D341Med (cell line): ENCODE measurements around the gene SLC25A13.

Experiments
- DNase-seq: peaks from one replicate; pipeline ENCODE4 v3.0.0; 2012; ENCODE audit warnings: low spot score

The SLC25A13 gene

GRCh38 chr7:96322847-96323461 lies 1.1 kb upstream of the SLC25A13 start:
- DNase-seq: no peak

DNA sequence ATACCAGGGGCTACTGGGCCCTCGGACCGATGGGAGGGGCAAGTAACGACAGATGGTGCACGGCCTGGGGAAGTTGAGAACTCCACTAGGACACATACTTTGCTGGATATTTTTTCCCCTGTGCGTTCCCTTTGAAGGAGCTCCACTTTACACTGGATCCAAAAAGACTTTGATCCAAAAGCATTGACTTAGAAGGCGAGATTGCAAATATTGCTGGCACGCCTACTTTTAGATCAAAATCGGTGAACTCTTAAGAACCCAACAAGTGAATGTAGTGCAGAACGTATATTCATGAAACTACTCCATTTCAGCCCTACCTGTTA lies 436 bp upstream of the SLC25A13 start:
- DNase-seq: no peak

- DNase-seq: peak; percentile 82
These were observed 754 bp downstream of the SLC25A13 start for GRCh38 chr7:96321031-96321657.

DNA sequence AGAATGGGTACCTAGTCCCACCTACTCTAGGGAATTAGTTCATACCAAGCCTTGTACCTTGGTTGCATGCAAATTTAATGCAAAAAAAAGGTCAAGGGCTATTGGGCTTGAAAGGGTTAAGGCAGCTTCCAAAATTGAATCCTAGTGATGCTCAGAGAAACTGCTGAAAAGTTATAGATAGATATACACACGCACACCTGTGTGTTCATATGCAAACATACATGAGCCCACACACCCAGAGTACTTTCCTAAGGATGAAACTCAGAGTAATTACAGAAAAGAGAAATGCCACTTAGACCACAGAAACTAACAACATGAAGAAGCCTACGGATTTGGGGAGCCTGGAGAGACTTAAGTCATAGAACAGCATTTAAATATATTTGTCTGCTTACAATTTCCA lies 1.5 kb downstream of the SLC25A13 start:
- no peak for DNase-seq

- no peak for DNase-seq
These were observed 2.5 kb downstream of the SLC25A13 start for GRCh38 chr7:96319439-96319838.

DNA sequence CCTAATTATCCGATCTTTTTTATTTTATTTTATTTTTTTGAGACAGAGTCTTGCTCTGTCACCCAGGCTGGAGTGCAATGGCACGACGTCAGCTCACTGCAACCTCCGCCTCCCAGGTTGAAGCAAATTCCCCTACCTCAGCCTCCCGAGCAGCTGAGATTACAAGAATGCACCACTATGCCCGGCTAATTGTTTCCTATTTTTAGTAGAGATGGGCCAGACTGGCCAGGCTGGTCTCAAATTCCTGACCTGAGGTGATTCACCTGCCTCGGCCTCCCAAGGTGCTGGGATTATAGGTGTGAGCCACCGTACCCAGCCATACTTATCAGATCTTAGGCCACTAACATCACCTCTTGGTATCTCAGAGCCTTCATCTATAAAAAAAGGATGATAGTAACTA lies 4.9 kb downstream of the SLC25A13 start:
- DNase-seq: no peak

GRCh38 chr7:96315125-96315512 lies 6.8 kb downstream of the SLC25A13 start:
- no peak for DNase-seq

DNA sequence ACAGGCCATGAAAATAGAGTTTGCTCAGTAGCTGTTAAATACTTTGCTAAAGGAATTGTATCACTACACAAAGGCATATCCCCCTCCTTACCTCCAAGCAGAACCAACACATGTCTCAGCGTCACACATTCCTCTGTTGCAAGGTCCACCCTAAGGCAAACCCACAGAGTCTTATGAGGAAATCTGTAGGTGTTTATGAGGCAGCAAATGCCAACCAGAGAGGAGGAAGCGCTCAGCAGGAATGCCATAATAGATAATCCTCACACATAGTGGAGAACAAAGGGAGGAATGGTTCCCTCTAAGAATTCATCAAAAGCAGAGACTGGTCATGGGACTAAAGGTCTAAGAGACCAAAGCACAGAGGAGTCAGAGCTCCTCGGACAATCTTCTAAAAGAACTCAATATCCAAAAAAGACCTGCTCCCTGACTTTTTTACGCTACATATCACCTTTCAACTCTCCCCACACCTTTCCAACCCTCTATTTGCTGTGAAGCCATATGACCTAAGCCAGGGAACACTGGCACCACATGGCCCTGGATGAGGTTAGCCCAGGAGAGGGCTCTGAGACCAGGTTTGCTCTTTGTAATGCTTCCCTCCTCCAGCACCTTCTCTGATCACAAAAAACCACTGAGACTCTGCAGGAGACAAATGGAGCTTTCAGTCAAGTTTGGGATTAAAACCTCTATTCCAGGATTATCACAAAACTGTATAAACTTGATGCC lies 7.3 kb downstream of the SLC25A13 start:
- DNase-seq: no peak

DNA sequence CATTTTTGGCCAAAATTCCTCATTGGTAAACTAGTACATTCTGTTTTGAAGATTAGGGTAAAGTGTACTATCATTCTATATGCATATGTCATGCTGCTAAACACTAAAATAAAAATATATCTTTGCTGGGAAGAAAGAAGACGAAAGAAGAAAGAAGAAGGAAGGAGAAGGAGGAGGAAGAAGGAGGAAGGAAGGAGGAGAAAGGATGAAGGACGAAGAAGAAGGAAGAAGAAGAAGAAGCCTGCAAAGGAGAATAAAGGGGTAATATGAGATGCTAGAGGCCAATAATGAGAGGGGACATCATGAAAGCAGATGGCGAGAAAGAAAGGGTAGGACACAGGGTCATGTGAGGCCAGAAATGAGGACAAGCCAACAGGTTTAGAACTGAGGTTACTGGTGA lies 8.0 kb downstream of the SLC25A13 start:
- no peak for DNase-seq

GRCh38 chr7:96312502-96312901 lies 9.4 kb downstream of the SLC25A13 start:
- no peak for DNase-seq

DNA sequence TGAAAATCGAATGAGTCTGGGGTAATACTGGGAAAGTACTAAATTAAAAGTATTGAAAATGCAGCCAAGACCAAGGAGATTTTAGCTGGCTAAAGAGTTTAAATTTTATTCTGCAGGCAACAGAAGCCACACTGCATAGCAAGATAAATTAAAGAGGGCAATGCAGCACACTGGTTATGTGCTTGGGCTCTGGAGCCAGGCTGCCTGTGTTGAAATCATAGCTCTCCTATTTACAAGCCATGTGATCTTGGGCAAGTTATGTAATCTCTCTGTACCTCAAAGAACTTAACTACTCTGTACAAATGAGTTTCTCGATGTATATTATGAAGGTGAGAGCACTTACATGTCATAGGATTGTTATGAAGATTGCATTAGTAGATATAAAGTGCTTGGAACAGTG lies 9.9 kb downstream of the SLC25A13 start:
- no peak for DNase-seq

- DNase-seq: no peak
These were observed 11.8 kb downstream of the SLC25A13 start for GRCh38 chr7:96310110-96310509.

DNA sequence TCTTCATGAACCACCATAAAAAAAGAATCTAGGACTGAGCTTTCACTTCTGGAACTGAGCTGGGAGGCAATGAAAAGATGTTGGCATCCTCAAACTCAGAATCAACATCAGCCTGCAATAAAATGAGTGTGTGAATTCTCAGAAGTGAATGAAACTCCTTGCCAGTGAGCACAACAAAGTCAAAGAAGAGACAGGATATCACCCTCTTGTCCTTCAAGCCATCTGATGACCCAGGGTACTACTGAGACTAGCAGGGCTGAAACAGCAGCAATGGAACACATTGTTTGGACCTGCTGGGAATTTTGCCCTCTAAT lies 13.0 kb downstream of the SLC25A13 start:
- no peak for DNase-seq

DNA sequence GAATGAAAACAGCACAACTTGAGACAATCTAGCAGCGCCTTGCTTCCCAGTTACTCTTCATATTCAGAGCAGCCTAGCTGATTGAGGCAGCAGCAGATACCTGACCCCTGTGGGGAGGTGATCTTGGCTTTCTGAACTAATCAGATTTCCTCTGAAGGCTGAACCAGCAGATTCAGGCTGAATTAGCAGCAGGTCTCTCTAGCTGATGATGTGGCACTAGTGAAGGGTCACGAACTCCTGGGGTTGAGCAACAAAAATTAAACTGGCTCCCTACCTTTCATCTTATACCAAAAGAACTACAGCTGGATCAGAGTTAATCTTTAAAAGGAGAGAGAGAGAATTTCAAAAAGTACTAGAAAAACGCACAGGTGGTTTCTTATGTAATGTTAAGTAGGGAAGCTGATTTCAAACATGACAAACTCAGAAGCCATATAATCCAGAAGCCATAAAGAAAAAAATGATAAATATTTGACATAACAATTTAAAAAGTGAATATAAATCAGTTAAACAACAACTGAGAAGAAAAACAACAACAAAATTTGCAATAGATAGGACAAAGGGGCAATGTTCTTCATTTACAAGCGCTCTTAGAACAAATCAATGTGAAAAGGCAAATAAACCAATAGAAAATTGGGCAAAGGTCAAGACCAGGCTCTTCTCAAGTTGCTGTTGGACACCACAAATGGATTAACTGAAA lies 13.5 kb downstream of the SLC25A13 start:
- no peak for DNase-seq

DNA sequence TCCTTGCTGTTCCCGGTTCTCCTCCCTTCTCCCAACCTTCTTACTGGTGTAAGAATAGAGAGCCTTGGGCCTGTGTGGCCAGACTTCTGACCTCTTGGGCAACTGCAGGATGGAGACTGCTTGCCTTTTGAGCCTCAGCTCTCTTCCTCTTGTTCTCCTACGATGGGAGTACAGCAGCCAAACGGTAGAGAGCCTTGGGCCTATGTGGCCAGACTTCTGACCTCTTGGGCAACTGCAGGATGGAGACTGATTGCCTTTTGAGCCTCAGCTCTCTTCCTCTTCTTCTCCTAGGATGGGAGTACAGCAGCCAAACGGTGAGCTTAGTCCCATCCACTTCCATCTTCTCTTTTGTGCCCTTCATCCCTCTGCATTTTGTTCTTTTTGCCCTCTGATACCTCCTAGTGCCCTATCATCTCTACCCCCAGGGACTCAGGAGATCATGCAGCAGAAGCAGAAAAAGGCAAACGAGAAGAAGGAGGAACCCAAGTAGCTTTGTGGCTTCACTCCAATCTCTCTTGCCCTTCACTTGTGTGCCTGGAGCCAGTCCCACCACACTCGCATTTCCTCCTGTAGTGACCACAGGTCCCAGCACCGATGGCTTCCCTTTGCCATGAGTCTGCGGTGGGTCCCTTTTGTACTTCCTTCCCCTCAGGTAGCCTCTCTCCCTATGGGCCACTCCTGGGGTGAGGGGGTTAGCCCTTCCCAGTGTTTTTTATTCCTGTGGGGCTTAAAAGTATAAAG lies 15.3 kb downstream of the SLC25A13 start:
- DNase-seq: no peak

GRCh38 chr7:96305915-96306314 lies 16.0 kb downstream of the SLC25A13 start:
- no peak for DNase-seq

- no peak for DNase-seq
These were observed 17.3 kb downstream of the SLC25A13 start for GRCh38 chr7:96304573-96304972.

- no peak for DNase-seq
These were observed 18.0 kb downstream of the SLC25A13 start for GRCh38 chr7:96303686-96304443.

DNA sequence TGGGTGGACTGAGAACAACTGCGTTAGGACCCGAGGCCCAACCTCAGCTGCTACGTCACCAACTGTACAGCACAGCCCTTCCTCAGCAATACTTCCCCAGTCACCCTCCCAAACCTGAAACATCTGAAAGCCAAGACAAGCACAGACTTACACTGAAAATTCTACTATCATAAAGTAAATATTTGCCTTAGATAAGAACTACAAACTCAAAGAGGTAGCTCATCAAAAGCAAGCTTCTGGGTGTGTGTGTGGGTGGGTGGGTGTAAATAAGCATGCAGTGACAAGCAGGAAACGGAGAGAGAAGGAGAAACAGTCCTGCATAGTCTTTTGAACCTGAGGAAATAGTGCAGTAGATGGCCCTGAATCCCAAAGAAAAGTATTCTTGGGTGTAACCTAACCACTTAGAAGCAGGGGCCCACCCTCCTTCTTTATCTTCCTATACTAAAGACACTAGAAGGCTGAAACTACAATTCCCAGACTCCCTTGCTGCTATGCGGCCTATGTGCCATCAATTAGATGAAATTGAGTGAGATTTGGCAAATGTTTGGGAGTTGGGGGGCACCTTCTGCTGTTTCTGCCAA lies 18.7 kb downstream of the SLC25A13 start:
- DNase-seq: no peak

DNA sequence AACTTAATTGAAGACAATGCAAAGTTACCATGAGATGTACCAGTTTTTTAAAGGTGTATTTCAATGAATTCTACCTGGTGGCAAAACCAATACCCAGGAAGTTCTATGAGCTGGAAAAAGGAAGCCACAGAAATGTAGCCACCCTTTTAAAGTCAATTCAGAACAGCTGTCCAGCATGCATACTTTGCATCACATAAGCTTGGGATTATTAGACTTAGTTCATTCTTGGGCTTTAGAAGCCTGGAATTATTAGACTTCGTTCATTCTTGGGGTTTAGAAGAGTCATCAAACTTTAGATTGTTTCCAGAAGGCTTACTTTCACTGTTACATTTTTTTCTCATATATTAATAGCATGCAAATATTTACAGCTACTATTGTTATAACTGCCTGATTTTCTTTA lies 20.9 kb downstream of the SLC25A13 start:
- DNase-seq: no peak

GRCh38 chr7:96300502-96300901 lies 21.4 kb downstream of the SLC25A13 start:
- DNase-seq: no peak
